HG03196 (cell line): ENCODE measurements around the gene KAT7.
"Not testable (repeated sequence)": the region's sequence is repeated elsewhere in the genome, so short reads cannot be mapped to it uniquely, and the experiment has no call there.

Experiments
- ATAC-seq: cut with Tn5 transposase; IDR thresholded peaks from one replicate; pipeline ENCODE4 v1.9.1; 2021; ENCODE audit not compliant: unreplicated experiment

KAT7 gene

GRCh38 chr17:49798182-49798581 lies 9.7 kb downstream of the KAT7 start:
- no peak for ATAC-seq

- no peak for ATAC-seq
Measured at GRCh38 chr17:49798738-49799137, 10.3 kb downstream of the KAT7 start.

GRCh38 chr17:49809056-49809455 lies 20.6 kb downstream of the KAT7 start:
- ATAC-seq = no peak

- ATAC-seq = no peak
Measured at GRCh38 chr17:49814781-49815529, 26.5 kb downstream of the KAT7 start.

- no peak for ATAC-seq
Measured at GRCh38 chr17:49815761-49816281, 27.3 kb downstream of the KAT7 start.

GRCh38 chr17:49817993-49818392 lies 29.5 kb downstream of the KAT7 start:
- no peak for ATAC-seq

GRCh38 chr17:49819138-49819537 lies 30.7 kb downstream of the KAT7 start:
- no peak for ATAC-seq

GRCh38 chr17:49819651-49820050 lies 31.2 kb downstream of the KAT7 start:
- no peak for ATAC-seq

GRCh38 chr17:49820773-49821172 lies 32.3 kb downstream of the KAT7 start:
- no peak for ATAC-seq

- no peak for ATAC-seq
Measured at GRCh38 chr17:49821466-49821865, 33.0 kb downstream of the KAT7 start.

- ATAC-seq = no peak
Measured at GRCh38 chr17:49821916-49822315, 33.4 kb downstream of the KAT7 start.

GRCh38 chr17:49822829-49823228 lies 34.3 kb downstream of the KAT7 start:
- ATAC-seq = no peak

- ATAC-seq = no peak
Measured at GRCh38 chr17:49823614-49824013, 35.1 kb downstream of the KAT7 start.

GRCh38 chr17:49825645-49826044 lies 37.2 kb downstream of the KAT7 start:
- ATAC-seq = no peak

GRCh38 chr17:49828325-49828724 lies 39.8 kb downstream of the KAT7 start:
- not testable (repeated sequence) for ATAC-seq

- no peak for ATAC-seq
Measured at GRCh38 chr17:49829026-49829425, 40.5 kb downstream of the KAT7 start.

GRCh38 chr17:49830605-49831004 lies 42.1 kb downstream of the KAT7 start:
- ATAC-seq = no peak

GRCh38 chr17:49832840-49833599 lies 44.5 kb downstream of the KAT7 start:
- ATAC-seq = no peak

GRCh38 chr17:49834118-49834743 lies 45.8 kb downstream of the KAT7 start:
- ATAC-seq = no peak

- ATAC-seq = no peak
Measured at GRCh38 chr17:49835472-49835871, 47.0 kb downstream of the KAT7 start.

GRCh38 chr17:49836111-49837030 lies 47.9 kb downstream of the KAT7 start:
- ATAC-seq = no peak
